Left colon (tissue), 2 donors: Measurements from ENCODE around the gene SP6. TPM values are rescaled to one million over a fixed set of nuclear protein-coding genes. Genes with fewer than 3 reads are reported as not detected.
A peak's percentile ranks its signal among the peaks of the same experiment; 100 is the strongest.

Experiments
- ATAC-seq: fragments of 200-7000 bp; cut with Tn5 transposase; one replicate; pipeline ENCODE4 v1.9.1; 2020; ENCODE audit warnings: mild to moderate bottlenecking, moderate library complexity
- DNase-seq, 2 donors: peaks; one replicate each; pipeline ENCODE4 v3.0.0-alpha.2; 2020
- intact Hi-C, 2 donors: fragments of 100-400 bp; cut with DNase I in 1 of 2; cut with micrococcal nuclease in 1 of 2; formaldehyde crosslinking; loops; one replicate each; pipeline versions ENCODE4 v1.11.2 to v1.14.0; 2022; cut with DNase I, micrococcal nuclease
- total RNA-seq, 2 donors: library from RNA; stranded (reverse); fragmentation: NEBNext Ultra II Directional; extraction: Animal tissue kit (Norgen Biotek cat#: 25700); gene quantifications; one replicate each; pipeline ENCODE4 v1.2.1, GENCODE V29; 2021
- donor health status: DM: no; HTN: no; CAD: no.
- donor health status: DM: yes; HTN: yes; CAD: no.

Gene SP6
- total RNA-seq, 2 donors from 2014 or later = 4.4 to 20.5 TPM

DNA sequence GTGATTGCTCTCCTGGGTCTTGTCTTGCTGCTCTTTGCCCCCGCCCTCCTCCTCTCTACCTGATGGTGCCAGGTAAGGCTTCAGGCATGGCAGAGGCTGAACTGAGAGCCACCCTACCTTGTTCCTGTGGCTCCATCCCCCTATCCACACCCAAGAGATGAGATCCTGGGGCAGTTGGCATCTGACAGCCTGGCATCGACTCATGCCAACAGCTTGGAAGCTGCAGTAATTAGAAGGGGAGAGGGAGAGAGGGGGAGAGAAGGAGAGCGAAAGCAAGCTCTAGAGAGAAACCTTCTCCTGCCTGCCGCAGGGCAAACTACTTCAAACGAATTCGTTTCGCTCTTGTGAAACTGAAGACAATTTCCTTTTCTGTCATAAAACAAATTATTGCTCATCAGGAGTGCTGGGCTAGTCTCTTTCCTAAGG lies 13.8 kb upstream of the SP6 start:
- peak; percentile 49 for ATAC-seq
- intact Hi-C loops = no loop called here
- DNase-seq = no peak

DNA sequence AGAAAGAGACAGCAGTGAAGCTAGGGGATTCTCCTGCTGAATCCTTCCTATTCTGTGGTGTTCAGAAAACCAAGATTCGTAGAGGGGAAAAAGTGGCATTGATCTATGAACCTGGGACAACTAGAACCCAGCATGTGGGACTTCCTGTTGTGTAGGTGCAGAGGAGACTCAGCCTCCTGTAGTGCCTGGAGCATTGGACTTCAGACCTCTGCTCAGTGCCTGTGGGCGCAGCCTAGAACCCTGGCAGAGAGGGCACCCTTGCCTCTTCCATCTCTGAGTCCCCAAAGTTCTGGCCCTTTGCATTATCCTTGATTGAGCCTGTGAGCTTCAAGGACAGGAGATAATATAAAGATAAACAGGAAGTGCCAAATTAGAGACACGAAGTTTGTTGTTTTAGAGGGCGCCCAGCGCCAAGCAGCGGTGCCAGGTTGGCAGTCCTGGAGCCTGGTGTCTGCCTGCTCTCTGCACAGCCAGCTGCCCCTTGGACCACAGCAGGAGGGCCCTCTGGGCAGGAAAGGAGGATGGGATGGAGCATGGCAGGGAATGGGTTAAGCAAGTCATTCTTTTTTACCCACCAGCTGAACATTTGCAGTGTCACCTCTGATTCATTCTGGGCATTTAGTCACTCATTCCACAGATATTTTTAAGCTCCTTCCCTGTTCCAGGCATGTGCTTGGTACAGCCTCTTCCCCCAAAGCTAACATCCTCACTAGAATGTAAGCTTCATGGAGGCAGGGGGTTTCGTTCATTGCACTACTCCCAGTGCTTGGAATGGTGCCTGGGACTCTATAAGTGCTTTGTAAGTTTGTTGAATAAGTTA lies 11.9 kb upstream of the SP6 start:
- no peak for DNase-seq
- ATAC-seq = peak; percentile 85
- intact Hi-C loops = no loop called here

DNA sequence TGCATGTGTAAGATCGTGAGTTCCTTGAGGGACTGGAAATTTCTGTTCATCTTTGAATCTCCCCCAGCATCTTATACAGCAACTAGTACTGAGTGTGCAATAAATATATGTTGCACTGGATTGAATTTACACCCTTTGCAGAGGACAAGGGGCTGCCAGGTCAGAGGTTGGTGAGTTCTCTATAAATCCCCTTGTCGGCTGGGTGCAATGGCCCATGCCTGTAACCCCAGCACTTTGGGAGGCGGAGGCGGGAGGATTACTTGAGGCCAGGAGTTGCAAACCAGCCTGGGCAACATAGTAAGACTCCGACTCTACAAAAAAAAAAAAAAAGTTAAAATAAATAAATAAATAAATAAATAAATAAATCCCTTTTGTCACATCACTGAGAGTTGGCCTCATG lies 9.4 kb upstream of the SP6 start:
- ATAC-seq (no peak), DNase-seq (no peak)
- intact Hi-C loops = no loop called here

DNA sequence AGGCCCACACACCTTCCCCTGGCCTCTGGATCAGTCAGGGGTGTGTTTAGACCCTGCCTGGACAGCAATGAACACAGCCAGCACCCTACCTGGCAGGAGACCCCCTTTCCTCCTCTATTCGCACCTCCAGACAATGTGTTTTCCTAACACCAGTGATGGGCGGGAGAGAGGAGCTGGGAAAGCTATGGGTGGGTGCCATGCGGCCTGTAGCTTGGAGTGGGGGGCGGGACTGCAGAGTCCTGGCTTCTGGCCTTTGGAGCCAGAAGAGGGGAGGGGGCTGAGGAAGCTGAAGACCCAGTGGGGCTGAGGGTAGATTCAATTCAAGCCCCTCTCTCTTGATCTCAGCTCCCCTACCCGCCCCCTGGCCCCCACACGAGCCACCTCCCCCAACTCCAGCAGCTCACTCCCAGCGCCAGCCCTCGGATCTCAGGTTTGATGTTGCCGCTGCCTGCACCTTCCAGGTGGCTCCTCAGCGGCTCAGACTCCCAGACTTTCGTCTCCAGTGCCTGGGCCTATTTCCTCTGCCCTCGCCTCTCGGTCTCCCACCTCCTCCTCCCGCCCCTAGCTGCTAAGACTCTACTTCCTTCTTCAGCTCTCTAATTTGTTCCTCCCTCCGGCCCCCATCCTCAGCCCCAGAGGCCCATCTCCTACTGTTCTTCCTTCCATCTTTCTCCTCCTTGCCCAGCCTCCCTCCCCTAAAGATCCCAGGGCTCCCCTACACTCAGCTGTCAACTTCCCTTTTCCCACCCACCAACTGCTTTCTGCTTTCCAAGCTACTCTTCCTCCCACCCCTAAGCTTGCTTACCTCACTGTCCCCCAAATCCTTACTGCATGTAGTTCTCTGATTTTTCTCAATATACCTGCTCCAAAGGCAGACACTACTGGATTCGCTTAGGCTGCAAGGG lies 6.8 kb upstream of the SP6 start:
- intact Hi-C loops = no loop called here
- DNase-seq = no peak

DNA sequence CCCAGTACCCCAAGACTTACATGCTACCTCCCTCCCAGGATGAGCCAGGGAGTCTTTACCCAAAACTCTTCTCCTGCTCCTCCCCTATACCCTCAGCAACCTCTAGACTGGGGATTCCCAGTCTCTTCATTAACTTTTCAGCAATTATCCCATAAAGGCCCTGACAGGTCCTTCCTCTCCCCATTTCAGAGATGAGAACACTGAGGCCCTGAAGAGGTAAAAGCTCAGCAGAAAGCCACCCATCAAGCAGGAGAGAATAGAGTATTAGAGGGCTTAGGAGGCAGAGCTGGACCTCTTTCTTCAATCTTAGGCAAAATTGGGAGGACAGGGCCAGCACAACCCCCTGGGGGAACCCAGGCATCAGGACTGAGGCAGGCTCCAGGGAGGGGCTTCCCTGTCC lies 5.9 kb upstream of the SP6 start:
- no peak for ATAC-seq
- DNase-seq = no peak
- intact Hi-C loops = no loop called here

More for the DNA sequence above, 6.8 kb upstream of the SP6 start:
- ATAC-seq = no peak

- intact Hi-C loops = no loop called here
- DNase-seq (no peak), ATAC-seq (no peak)
Measured at GRCh38 chr17:47855737-47856136, 4.8 kb upstream of the SP6 start.

- ATAC-seq = no peak
- intact Hi-C loops = no loop called here
- DNase-seq = no peak
Measured at GRCh38 chr17:47853616-47854015, 2.7 kb upstream of the SP6 start.

GRCh38 chr17:47852113-47852949 lies 1.4 kb upstream of the SP6 start:
- intact Hi-C loops = no loop called here
- ATAC-seq = no peak
- DNase-seq = no peak

DNA sequence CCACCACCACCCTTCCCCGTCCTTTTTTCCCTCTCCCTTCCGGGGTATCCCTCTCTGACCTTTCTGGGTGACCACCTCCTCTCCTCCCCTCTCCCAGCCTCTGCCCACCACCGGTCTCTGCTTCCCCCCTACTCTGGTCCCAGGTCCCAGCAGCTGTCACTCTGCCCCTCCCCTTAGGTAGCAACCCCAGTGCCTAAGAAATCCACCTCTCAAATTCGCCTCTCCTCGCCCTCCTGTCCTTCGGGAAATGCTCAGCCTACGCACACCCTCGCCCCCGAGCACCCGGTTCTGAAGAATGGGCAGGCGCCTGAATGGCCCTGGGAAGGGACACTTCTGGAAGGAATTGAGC lies 775 bp upstream of the SP6 start:
- intact Hi-C loops = no loop called here
- ATAC-seq (no peak), DNase-seq (no peak)

- intact Hi-C loops = no loop called here
- DNase-seq = no peak
- peak; percentile 35 for ATAC-seq
Measured at GRCh38 chr17:47850373-47850691, 631 bp downstream of the SP6 start.

DNA sequence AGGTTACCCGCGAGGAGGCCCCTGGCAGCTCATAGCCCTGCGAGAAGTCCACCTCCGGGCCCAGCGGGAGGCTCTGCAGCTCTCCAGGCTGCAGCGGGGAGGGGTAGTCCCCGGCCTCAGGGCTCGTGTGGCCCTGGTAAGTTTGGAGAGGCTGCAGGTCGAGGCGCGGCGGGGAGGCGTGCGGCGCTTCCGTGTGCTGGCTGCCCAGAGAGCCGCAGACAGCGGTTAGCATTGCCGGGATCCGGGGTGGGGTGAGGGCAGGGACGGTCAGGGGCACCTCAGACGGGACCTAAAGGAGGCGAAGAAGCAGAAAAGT lies 2.8 kb downstream of the SP6 start:
- ATAC-seq (no peak), DNase-seq (no peak)
- intact Hi-C loops = loop anchor here in 1 of 2 donors (10.0 kb wide), 1 partner anchor 97 kb away; the partner anchor contains the start of gene PNPO

GRCh38 chr17:47847341-47848197 lies 3.4 kb downstream of the SP6 start:
- intact Hi-C loops = loop anchor here in 1 of 2 donors (10.0 kb wide), 1 partner anchor 97 kb away; the partner anchor contains the start of gene PNPO
- ATAC-seq (no peak), DNase-seq (no peak)

DNA sequence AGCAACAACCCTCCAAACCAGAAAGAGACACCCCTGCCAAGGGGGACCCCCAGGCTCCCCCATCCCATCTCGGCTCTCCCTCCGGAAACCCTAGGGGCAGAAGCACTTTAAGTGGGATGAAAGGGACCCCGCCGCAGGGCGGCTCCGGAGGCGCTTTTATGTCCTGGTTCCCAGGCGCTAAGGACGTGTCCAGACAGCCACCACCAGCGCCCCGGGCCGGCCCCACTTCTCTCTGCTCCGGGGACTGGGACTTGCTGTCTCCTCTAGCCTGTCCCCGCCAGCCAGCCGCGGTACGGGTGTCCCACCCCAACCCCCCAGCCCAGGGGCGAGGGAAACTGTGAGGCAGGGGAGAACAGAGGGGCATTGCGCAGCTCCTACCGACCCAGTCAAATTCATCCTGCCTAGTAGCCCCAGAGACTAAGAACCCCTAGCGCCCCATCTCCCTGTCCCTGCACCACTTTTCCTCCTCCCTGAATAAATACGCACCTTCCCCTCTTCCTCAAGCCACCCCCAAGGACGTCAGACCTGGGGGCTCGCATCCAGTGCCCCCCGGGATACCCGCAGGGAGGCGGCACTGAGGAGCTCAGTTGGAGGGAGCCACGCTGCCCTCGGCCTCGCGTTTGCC lies 4.1 kb downstream of the SP6 start:
- no peak for ATAC-seq
- intact Hi-C loops = loop anchor here in 1 of 2 donors (10.0 kb wide), 1 partner anchor 98 kb away; the partner anchor contains the start of gene PNPO

GRCh38 chr17:47845716-47846075 lies 5.3 kb downstream of the SP6 start:
- intact Hi-C loops = loop anchor here in 1 of 2 donors (10.0 kb wide), 1 partner anchor 99 kb away; the partner anchor contains the start of gene PNPO
- no peak for ATAC-seq
- no peak for DNase-seq

More for the DNA sequence above, 4.1 kb downstream of the SP6 start:
- DNase-seq = no peak

DNA sequence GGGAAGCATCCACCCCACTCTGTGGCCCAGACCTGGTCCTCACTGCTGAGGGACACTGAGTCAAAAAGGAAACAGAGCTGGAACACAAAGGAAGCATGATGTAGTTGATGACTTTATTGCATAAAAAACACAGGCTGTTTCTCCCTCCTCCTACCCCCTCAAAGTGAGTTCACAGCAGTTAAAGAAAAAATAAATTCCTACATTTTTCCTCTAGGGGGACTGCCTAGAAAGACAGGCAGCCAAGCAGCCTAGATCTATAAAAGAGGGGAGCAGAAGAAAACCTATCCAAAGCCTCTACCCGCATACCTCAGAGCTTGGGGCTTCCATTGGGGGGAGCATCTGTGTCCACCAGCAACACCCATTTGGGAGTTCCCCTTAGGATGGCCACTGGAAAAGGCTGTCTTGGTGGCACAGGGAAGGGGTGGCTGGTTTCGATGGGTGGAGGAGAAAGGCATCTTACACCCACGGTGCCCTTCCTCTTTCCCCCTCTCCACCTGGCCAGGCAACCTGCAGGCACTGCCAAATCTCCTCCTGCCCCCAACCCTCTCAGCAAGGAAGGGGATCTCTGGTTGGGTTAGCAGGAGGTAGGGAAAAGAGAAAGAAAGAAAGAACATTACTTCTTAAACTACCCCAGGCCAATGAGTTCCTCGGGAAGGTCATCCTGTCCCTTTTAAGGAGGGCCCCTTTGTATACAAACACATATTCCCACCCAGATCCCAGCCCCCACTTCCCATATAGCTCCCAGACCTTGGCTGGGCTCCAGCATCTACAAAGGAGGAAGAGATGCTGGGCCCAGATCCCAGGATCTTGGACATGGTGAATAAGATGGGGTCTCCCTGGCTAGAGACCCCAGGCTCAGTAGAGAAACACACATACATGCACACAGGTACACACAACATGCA lies 5.9 kb downstream of the SP6 start:
- no peak for ATAC-seq
- no peak for DNase-seq
- intact Hi-C loops = loop anchor here (5.0 to 10.0 kb wide), 2 partner anchors 42 to 100 kb away; partner anchors contain the start of gene PNPO (in 1 of the 2)

- DNase-seq (no peak), ATAC-seq (no peak)
- intact Hi-C loops = loop anchor here (5.0 to 10.0 kb wide), 2 partner anchors 43 to 101 kb away; partner anchors contain the start of gene PNPO (in 1 of the 2)
Measured at GRCh38 chr17:47844227-47844626, 6.7 kb downstream of the SP6 start.

GRCh38 chr17:47843391-47843730 lies 7.6 kb downstream of the SP6 start:
- intact Hi-C loops = loop anchor here (2.0 to 10.0 kb wide), 3 partner anchors 44 to 101 kb away; partner anchors contain the start of gene PNPO (in 1 of the 2)
- ATAC-seq = no peak
- DNase-seq = no peak
